Measurements from ENCODE around the gene ACTG2. TPM values are rescaled to one million over a fixed set of nuclear protein-coding genes. Genes with fewer than 3 reads are reported as not detected.

ACTG2 gene
- total RNA-seq, 1 donor from 2014 or later, result 0.19 TPM

- no peak for TF ChIP-seq CTCF (IDR thresholded peaks at IDR 0.05; ENCODE audit: unreplicated experiment)
- H3K27me3 Mint-ChIP-seq, result peaks cover 13% of the 10 kb centered on the region
These were observed 12.1 kb downstream of the ACTG2 start for GRCh38 chr2:73904952-73905351.

GRCh38 chr2:73906847-73907505 is 14.2 kb downstream of the ACTG2 start:
- no peaks in the 10 kb centered on the region for H3K9me3 Mint-ChIP-seq (ENCODE audit: low read depth)

More at GRCh38 chr2:73904952-73905351, 12.1 kb downstream of the ACTG2 start:
- Mint-ChIP-seq H3K27ac (no peak overlapping the region), H3K9me3 (ENCODE audit: low read depth) (no peaks in the 10 kb centered on the region), H3K4me3 (ENCODE audit: low read depth) (no peak overlapping the region), H3K36me3 (ENCODE audit: insufficient read depth) (no peaks in the 10 kb centered on the region), H3K4me1 (ENCODE audit: low read depth) (no peaks in the 10 kb centered on the region)
- no peak for DNase-seq (ENCODE audit: low spot score, unreplicated experiment)

GRCh38 chr2:73907840-73908452 is 15.1 kb downstream of the ACTG2 start:
- H3K4me3 Mint-ChIP-seq (ENCODE audit: low read depth), result no peak overlapping the region
- H3K27ac Mint-ChIP-seq, result no peak overlapping the region
- H3K4me1 Mint-ChIP-seq (ENCODE audit: low read depth), result no peaks in the 10 kb centered on the region
- no peaks in the 10 kb centered on the region for H3K9me3 Mint-ChIP-seq (ENCODE audit: low read depth)
- no peaks in the 10 kb centered on the region for H3K36me3 Mint-ChIP-seq (ENCODE audit: insufficient read depth)
- no peak for DNase-seq (ENCODE audit: low spot score, unreplicated experiment)
- TF ChIP-seq CTCF (IDR thresholded peaks at IDR 0.05; ENCODE audit: unreplicated experiment), result no peak
- H3K27me3 Mint-ChIP-seq, result no peaks in the 10 kb centered on the region

More at GRCh38 chr2:73906847-73907505, 14.2 kb downstream of the ACTG2 start:
- Mint-ChIP-seq H3K27me3 (peaks cover 8% of the 10 kb centered on the region), H3K27ac (no peak overlapping the region), H3K4me1 (ENCODE audit: low read depth) (no peaks in the 10 kb centered on the region), H3K4me3 (ENCODE audit: low read depth) (no peak overlapping the region), H3K36me3 (ENCODE audit: insufficient read depth) (no peaks in the 10 kb centered on the region)
- no peak for DNase-seq (ENCODE audit: low spot score, unreplicated experiment)
- no peak for TF ChIP-seq CTCF (IDR thresholded peaks at IDR 0.05; ENCODE audit: unreplicated experiment)

GRCh38 chr2:73908689-73909652 is 16.2 kb downstream of the ACTG2 start:
- Mint-ChIP-seq H3K27me3 (no peaks in the 10 kb centered on the region), H3K36me3 (ENCODE audit: insufficient read depth) (no peaks in the 10 kb centered on the region), H3K4me1 (ENCODE audit: low read depth) (no peaks in the 10 kb centered on the region), H3K27ac (no peak overlapping the region), H3K9me3 (ENCODE audit: low read depth) (no peaks in the 10 kb centered on the region), H3K4me3 (ENCODE audit: low read depth) (no peak overlapping the region)
- TF ChIP-seq CTCF (IDR thresholded peaks at IDR 0.05; ENCODE audit: unreplicated experiment), result no peak
- DNase-seq (ENCODE audit: low spot score, unreplicated experiment), result no peak
